ENCODE measurements around the gene NAIF1.

DNA sequence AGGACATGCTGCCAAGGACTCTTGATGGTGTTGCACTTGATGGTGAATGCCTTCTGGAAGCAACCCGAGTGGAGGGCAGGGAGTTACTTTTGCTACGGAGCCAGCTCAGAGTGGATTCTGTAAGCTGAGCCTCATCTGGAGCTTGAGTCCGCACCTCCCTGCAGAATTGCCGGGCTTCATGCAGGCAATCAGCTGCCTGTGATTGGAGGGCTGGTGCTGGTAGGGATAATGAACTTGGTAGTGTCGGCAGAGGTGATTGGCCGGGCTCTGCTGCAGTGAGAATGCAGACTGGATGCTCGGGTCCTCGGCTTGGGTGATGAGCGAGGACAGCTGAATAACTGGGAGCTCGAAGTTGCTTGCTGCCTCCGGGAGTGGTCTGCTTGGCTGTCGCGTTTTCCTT lies 24.0 kb upstream of the NAIF1 start:
- TF ChIP-seq, protein P1, sequence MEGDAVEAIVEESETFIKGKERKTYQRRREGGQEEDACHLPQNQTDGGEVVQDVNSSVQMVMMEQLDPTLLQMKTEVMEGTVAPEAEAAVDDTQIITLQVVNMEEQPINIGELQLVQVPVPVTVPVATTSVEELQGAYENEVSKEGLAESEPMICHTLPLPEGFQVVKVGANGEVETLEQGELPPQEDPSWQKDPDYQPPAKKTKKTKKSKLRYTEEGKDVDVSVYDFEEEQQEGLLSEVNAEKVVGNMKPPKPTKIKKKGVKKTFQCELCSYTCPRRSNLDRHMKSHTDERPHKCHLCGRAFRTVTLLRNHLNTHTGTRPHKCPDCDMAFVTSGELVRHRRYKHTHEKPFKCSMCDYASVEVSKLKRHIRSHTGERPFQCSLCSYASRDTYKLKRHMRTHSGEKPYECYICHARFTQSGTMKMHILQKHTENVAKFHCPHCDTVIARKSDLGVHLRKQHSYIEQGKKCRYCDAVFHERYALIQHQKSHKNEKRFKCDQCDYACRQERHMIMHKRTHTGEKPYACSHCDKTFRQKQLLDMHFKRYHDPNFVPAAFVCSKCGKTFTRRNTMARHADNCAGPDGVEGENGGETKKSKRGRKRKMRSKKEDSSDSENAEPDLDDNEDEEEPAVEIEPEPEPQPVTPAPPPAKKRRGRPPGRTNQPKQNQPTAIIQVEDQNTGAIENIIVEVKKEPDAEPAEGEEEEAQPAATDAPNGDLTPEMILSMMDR (IDR thresholded peaks at IDR 0.05; ENCODE audit: extremely low read depth in 1 of 2, insufficient read depth in 1 of 2, low read depth in 1 of 2, low read length in 2 of 2), result no peak
- TF ChIP-seq POLR2A (IDR thresholded peaks at IDR 0.05; ENCODE audit: low read depth, low read length), result no peak

Measured in endothelial cell of umbilical vein (primary cell).